GM18868 (cell line): ENCODE data around the gene IL27RA.
"Not testable (repeated sequence)": the region's sequence is repeated elsewhere in the genome, so short reads cannot be mapped to it uniquely, and the experiment has no call there.

Source experiments
- ATAC-seq: cut with Tn5 transposase; IDR thresholded peaks from one replicate; pipeline ENCODE4 v1.9.1; 2021; ENCODE audit warnings: mild to moderate bottlenecking, moderate library complexity; ENCODE audit not compliant: unreplicated experiment

IL27RA gene

DNA sequence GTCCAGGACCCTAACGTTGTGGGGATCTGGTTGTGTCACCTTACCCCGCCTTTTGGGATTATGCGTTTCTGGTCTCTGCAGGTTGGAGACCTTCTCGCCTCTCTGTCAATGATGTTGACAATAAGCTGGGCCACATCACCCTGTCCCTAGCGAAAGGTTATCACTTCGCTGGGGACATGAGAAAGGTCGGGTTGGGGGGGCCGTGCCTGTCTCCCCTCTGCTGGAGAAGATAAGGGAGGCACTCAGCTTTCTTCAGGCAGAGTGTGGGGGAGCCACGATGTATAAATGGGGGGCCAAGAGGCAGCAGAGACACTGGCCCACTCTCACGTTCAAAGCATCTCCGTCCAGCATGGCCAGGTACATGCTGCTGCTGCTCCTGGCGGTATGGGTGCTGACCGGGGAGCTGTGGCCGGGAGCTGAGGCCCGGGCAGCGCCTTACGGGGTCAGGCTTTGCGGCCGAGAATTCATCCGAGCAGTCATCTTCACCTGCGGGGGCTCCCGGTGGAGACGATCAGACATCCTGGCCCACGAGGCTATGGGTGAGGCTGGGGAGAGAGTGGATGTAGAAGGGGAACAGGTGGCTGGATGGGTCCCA, 3.6 kb upstream of the IL27RA start, which contains the start of gene RLN3:
RLN3 (plus strand) TSS at position 293 of the 595 bp plus-strand sequence; CDS start at position 350, 57 bp downstream.
- no peak for ATAC-seq

DNA sequence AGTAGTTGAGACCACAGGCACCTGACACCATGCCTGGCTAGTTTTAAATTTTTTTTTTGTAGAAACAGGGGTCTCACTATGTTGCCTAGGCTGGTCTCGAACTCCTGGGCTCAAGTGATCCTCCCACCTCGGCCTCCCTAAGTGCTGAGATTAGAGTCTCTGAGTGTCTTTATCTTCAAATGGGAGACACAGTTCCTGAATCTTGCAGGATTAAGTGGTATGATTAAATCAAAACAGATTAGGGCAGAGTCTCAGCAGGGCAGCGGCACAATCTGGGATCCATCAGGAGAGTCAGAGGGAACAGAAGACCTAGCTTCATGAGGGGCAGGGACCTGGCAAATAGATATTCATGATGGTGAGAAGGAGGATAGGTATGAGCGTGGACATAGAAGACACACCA, 2.7 kb upstream of the IL27RA start:
- ATAC-seq, result no peak

DNA sequence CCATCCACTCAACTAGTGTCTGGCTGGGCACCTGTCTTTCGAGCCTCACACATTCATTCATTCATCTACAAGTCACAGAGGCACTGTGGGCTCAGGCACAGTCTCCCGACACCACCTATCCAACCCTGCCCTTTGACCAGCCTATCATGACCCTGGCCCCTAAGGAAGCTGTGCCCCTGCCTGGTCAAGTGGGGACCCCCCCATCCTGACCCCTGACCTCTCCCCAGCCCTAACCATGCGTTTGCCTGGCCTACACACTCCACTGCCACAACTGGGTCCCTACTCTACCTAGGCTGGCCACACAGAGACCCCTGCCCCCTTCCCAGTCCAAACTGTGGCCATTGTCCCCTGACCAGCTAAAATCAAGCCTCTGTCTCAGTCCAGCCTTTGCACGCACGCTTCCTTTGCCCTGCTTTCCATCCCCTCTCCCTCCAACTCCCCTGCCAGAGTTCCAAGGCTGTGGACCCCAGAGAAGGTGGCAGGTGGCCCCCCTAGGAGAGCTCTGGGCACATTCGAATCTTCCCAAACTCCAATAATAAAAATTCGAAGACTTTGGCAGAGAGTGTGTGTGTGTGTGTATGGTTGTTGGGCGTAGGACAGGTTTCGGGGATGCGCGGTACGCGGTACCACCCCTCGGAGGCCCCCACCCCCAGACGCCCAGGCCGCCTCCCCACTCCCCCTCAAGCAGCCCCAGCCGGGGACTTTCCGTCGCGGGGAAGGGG, 404 bp upstream of the IL27RA start:
- ATAC-seq, result no peak

DNA sequence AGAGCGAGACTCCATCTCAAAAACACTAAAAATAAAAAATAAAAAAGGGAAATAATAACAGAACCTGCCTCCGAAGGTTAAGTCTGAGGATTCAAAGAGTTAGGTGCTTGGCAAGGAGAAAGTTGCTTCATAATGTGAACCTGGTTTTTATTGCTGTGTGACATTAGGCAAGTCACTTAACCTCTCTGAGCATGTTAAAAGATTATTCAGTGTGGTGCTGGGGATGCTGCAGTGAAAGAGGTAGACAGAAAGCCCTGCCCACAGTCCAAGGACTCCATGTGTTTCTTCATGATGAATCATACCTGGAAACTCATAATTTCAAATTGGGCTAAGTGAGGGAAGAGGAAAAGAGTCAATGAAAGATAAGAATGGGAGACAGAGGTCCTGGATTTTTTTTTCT, 2.4 kb downstream of the IL27RA start:
- ATAC-seq, result no peak

DNA sequence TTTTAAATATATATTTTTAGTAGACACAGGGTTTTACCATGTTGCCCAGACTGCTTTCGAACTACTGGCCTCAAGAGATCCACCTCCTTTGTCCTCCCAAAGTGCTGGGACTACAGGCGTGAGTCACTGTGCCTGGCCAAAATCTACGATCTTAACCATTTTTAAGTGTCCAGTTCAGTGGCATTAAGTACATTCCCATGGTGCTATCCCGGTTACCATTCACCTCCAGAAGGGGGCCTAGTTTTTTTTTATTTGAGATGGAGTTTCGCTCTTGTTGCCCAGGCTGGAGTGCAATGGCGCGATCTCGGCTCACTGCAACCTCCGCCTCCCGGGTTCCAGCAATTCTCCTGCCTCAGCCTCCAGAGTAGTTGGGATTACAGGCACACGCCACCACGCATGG, 3.6 kb downstream of the IL27RA start:
- ATAC-seq, result not testable (repeated sequence)

DNA sequence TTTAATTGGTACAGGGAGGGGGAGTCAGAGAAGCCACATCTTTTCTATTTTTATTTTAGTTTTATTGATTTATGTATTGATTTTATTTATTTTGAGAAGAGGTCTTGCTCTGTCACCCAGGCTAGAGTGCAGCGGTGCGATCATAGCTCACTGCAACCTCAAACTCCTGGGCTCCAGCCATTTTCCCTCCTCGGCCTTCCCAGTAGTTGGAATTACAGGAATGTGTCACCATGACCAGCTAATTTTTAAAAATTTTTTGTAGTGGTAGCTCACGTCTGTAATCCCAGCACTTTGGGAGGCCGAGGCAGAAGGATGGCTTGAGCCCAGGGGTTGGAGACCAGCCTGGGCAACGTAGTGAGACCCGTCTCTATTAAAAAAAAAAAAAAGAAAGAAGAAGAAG, 4.1 kb downstream of the IL27RA start:
- no peak for ATAC-seq

DNA sequence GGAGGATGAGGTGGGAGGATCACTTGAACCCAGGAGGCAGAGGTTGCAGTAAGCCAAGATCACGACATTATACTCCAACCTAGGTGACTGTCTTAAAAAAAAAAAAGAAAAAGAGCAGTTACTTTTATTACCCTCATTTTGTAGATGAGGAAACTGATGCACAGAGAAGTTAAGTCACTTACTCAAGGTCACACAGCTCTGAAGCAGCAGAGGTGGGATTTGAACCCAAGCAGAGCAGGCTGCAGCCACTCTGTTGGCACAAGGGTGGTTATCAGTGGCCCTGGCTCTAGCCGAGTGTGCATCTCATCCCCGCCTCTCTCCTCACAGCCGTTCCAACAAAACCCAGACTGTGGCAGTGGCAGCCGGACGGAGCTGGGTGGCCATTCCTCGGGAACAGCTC, 7.6 kb downstream of the IL27RA start:
- ATAC-seq, result no peak

DNA sequence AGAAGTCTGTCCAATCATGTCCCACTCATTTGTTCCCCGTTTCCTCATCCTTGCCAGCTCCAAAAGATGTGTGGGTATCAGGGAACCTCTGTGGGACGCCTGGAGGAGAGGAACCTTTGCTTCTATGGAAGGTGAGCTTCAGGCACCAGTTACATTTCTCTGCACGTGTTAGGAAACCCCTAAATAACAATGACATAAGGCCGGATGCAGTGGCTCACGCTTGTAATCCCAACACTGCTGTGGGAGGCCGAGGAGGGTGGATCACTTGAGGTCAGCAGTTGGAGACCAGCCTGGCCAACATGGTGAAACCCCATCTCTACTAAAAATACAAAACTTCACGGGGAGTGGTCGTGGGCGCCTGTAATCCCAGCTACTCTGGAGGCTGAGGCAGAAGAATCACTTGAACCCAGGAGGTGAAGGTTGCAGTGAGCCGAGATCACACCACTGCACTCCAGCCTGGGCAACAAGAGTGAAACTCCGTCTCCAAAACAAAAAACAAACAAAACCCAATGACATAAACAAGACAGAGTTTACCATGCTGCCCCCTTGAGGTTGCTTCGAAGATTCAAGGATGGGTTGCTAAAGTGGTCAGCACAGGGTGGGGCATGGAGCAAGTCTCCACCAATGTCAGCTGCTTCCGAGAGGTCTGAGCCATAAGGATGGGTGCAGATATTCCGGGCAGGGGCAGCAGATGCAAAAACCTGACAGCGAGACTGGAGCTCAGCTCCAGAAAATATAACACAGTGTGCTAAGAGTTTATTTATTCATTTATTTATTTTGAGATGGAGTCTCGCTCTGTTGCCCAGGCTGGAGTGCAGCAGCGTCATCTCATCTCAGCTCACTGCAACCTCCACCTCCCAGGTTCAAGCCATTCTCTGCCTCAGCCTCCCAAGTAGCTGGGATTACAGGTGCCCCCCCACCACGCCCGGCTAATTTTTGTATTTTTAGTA, 11.4 kb downstream of the IL27RA start:
- ATAC-seq, result not testable (repeated sequence)

DNA sequence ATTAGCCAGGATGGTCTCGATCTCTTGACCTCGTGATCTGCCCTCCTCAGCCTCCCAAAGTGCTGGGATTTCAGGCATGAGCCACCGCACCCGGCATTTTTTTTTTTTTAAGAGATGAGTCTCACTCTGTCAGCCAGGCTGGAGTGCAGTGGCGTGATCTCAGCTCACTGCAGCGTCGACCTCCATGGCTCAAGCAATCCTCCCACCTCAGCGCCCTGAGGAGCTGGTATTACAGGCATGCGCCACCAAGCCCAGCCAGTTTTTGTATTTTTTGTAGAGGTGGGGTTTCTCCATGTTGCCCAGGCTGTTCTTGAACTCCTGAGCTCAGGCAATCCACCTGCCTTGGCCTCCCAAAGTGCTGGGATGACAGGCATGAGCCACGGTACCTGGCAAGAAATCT, 16.3 kb downstream of the IL27RA start:
- ATAC-seq, result not testable (repeated sequence)

DNA sequence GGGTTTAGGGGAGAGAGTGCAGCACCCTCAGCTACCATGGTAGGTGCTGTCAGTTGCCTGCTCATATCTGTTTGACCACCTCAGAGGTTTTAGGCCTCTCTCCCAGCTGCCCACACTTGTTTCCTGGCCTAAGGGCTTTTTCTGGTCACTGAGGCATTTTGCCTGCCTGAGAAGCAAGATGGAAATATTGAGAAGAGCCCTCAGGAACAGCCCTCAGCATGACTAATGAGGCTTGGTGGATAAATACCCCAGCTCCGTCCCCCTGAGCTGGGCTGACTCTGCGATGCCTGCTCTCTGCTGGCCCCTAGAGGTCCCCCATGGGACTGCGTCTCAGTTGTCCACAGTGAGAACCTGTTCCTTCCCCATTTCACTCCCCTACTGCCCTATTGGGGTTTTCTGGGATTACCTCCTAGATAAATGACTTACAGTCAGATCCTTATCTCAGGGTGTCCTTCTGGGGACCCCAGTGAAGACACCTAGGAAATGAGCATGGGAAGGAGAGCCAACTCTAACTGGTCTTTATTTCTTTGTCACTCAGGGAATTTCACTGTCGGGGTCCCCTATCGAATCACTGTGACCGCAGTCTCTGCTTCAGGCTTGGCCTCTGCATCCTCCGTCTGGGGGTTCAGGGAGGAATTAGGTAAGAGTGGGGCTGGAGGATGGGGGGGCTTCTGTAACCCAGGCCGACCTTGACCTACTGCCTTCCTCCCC, 17.0 kb downstream of the IL27RA start:
- no peak for ATAC-seq

DNA sequence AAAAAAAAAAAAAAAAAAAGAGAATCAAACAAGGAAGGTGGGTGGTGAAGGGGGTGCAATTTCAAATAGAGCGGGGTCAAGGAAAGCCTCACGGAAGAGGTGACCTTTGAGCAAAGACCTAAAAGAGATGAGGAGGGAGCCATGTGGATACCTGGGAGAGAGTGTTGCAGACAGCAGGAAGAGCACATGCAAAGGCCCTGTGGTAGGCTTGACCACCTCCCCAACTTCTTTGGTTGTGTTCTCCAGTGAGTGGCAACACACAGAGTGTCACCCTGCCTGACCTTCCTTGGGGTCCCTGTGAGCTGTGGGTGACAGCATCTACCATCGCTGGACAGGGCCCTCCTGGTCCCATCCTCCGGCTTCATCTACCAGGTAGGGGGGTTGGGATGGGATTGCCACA, 18.9 kb downstream of the IL27RA start:
- ATAC-seq, result no peak

DNA sequence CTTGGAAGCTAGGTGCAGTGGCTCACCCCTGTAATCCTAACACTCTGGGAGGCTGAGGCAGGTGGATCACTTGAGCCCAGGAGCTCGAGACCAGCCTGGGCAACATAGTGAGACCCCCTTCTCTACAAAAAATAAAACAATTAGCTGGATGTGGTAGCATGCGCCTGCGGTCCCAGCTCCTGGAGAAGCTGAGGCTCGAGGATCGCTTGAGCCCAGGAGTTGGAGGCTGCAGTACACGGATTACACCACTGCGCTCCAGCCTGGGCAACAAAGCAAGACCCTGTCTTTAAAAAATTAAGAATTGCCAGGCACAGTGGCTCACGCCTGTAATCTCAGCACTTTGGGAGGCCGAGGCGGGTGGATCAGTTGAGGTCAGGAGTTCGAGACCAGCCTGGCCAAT, 19.4 kb downstream of the IL27RA start:
- ATAC-seq, result not testable (repeated sequence)

DNA sequence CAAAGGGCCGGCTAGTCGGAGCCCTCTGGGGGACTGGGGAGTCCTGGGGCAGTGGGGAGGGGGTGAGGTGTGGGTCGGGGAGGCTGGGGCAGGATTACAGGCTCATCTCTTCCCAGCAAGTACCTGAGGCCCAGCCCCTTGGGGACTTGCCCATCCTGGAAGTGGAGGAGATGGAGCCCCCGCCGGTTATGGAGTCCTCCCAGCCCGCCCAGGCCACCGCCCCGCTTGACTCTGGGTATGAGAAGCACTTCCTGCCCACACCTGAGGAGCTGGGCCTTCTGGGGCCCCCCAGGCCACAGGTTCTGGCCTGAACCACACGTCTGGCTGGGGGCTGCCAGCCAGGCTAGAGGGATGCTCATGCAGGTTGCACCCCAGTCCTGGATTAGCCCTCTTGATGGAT, 20.4 kb downstream of the IL27RA start:
- ATAC-seq, result no peak

DNA sequence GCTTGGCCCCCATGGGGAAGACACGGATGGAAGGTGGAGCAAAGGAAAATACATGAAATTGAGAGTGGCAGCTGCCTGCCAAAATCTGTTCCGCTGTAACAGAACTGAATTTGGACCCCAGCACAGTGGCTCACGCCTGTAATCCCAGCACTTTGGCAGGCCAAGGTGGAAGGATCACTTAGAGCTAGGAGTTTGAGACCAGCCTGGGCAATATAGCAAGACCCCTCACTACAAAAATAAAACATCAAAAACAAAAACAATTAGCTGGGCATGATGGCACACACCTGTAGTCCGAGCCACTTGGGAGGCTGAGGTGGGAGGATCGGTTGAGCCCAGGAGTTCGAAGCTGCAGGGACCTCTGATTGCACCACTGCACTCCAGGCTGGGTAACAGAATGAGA, 20.9 kb downstream of the IL27RA start:
- no peak for ATAC-seq

DNA sequence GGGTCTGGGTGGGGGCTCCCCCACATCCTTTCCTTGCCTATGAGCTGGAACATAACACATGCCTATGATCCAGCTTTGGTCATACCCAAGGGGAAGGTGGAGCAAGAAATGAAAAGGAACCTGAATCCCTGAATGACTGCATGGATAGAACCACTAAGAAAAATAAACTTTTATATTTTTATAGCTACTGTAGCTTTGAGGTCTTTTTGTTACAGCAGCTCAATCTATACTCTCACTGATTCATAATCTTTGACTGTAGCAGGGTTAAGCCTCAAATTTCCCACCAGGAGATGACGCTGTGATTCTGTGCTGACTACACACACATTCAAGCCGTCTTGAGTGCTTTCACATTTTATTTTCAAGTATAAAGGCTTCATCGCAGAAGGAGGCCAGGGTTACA, 21.5 kb downstream of the IL27RA start:
- ATAC-seq, result no peak

DNA sequence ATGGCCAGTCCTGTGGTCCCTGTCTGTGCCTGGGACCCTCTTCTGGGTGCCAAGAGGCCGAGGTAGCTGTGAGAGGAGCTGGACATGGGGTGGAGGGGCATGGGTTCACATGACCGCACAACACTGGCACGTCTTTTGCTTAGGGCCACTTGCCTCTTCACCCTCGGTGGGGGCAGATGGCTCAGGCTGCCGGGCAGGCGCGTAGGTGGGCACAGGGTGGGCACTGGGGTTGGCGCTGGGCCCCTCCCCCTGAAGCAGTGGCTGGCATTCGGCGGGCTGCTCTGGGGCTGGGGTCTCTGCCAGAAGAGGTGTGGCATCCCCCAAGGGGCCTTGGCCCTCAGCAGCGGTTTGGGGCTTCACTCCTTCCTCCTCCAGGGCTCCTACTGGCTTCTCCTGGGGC, 21.9 kb downstream of the IL27RA start:
- ATAC-seq, result no peak

DNA sequence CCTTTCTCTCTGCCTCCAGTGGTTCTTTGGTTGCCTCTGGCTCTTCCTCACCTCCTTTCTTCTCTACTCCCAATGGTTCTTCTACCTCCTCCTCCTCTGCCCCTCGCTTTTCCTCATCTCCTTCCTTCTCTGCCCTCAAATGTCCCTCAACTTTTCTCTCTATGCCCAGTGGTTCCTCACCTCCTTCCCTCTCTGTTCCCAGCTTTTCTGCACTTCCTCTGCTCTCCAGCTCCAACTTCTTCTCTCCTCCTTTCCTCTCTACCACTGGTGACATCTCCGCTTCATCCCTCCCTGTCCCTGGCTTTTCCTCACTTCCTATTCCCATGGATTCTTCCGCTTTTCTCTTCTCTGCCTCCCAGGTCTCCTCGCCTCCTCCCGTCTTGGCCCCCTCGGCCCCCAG, 22.5 kb downstream of the IL27RA start:
- no peak for ATAC-seq

DNA sequence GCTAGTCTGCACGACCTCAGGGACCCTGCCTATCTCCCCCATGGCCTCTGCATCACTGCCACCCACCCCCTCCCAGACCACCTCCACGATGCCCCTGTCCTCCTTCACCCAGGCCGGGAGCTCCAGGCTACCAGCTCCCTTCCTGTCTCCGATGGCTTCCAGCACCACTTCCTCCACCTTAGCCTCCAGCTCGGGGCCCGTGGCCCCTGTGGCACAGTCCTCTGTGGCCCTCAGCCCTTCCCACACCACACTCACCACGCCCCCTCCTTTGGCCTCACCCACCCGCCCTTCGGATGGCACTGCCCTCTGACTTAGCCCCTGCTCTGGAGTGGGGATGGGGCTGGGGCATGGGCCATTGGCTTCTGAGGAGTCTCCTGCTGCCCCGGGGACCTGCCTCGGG, 23.2 kb downstream of the IL27RA start:
- no peak for ATAC-seq

DNA sequence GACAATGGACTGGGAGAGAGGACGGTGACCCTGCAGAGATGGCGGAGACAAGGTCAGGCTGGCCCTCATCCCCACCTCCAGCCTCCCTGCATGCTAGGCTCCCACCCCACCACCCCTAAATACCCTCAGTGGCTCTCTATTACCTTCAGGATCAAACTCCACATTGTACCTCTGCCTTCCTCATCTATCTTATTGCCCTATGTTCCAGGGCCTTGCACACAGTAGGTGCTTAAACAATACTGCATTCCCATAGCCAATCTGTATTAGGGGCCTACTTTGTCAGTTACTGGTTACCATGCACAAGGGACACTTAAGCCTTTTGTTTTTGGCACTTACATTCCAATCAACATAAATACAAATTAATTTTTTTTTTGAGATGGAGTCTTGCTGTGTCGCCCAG, 23.8 kb downstream of the IL27RA start:
- no peak for ATAC-seq

DNA sequence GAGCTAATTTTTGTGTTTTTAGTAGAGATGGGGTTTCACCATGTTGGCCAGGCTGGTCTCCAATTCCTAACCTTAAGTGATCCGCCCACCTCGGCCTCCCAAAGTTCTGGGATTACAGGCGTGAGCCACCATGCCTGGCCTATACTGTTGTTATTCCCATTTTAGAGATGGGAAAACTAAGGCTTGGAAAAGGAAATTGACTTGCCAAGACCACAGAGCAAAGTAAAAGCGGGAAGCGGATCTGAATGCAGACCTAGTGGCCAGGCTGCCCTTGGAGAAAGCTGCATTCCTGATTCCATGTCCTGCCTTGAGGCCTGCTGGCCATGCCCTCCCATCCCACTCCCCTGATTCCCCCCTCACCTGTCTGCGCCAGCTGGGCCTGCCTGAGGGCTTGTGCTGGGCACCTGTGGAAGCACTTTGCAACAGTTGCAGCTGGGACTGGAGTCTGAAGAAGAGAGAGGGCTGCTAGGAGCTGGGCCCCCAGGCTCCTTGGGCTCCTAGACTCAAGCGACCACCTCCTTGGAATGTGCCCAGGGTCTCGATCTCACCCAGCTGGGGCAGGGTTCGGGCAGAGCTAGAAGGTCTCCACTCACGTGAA, 24.6 kb downstream of the IL27RA start:
- no peak for ATAC-seq
